Esophagus squamous epithelium (tissue), 4 donors: ENCODE measurements around the gene CEACAM16.
A peak's percentile ranks its signal among the peaks of the same experiment; 100 is the strongest.

ENCODE experiments used
- CTCF ChIP-seq, 6 experiments: fragments of 450-650 bp in 4 of 6; fragments of 200-600 bp in 2 of 6; sonication (generic) in 2 of 6; IDR thresholded peaks; one replicate each; pipeline ENCODE4 v1.5.1; 2016 to 2019; ENCODE audit warnings: antibody characterized with exemption in 6 of 6, mild to moderate bottlenecking in 4 of 6, moderate library complexity in 4 of 6
- POLR2A ChIP-seq, 4 donors: fragments of 450-650 bp; IDR thresholded peaks; one replicate each; pipeline ENCODE4 v1.6.1; 2017; ENCODE audit warnings: antibody characterized with exemption in 4 of 4, mild to moderate bottlenecking in 4 of 4, moderate library complexity in 3 of 4

DNA sequence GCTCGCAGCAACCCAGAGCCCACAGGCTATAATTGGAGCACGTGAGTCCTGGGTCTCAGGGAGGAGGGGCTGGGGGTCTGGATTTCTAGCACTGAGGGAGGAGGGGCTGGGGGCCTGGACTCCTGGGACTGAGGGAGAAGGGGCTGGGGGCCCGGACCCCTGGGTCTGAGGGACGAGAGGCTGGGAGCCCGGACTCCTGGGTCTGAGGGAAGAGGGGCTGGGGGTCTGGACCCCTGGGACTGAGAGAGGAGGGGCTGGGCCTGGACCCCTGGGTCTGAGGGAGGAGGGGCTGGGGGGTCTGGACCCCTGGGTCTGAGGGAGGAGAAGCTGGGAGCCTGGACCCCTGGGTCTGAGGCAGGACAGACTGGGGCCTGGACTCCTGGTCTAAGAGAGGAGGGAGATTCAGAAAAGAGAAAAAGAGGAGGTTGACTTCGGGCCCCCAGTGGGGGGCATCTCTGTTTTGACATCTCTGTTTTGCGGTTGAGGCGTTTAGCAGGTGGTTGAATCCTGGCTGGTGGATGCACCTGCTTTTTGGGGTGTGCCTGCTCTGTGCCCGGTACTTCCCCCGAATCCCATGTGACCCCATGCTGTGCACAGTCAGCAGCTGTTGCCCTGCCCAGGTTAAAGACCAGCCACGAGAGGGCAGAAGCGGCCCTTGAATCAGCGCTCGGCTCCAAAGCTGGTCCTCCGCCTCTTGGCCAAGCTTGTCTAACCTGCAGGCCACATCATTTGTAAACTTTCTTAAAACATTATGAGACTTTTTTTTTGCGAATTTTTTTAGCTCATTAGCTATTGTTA lies 44.8 kb upstream of the CEACAM16 start:
- TF ChIP-seq CTCF (IDR thresholded peaks at IDR 0.05) (peak; percentile 58 to 90 (median 75)), POLR2A (IDR thresholded peaks at IDR 0.05) (no peak)
